Endothelial cell of umbilical vein (primary cell): Measurements from ENCODE around the gene DUSP19. TPM values are rescaled to one million over a fixed set of nuclear protein-coding genes. Genes with fewer than 3 reads are reported as not detected.

Source experiments
- BruUV-seq: library from RNA; stranded (reverse); fragments of 400-500 nt; replicated peaks from 2 replicates; lab custom pipeline; 2021; lab: Mats Ljungman, UMichigan
- CTCF ChIA-PET: fragments of 300-600, 350-600 bp; sonication (Branson Sonifier 250); formaldehyde crosslinking; loops from one replicate; lab custom pipeline; 2021; ENCODE audit warnings: antibody characterized with exemption, inconsistent platforms; lab: Charles Lee
- POLR2A ChIA-PET: fragments of 300-600, 350-600 bp; sonication (Branson Sonifier 250); formaldehyde crosslinking; loops from one replicate; lab custom pipeline; 2021; ENCODE audit warnings: antibody characterized with exemption, inconsistent platforms; lab: Charles Lee
- DNase-seq: peaks from one replicate; pipeline ENCODE4 v3.0.0-alpha.2; 2011; ENCODE audit warnings: low read depth, low spot score
- FAIRE-seq: peaks from 2 replicates; lab custom pipeline; 2011; peaks lifted over from hg19 to GRCh38; lab: Jason Lieb, UNC
- H2AFZ ChIP-seq: 2 replicates; pipeline ENCODE4 v1.6.0; 2012; ENCODE audit warnings: low read depth, low read length, control low read depth, inconsistent platforms
- H3K27ac ChIP-seq: 2 replicates; pipeline ENCODE4 v1.5.1; 2011; ENCODE audit warnings: low read depth, mild to moderate bottlenecking, control low read depth, low read length, moderate library complexity; ENCODE audit not compliant: insufficient read depth
- H3K27me3 ChIP-seq, 2 experiments: 2 replicates each; pipeline versions ENCODE4 v1.6.0 to v1.6.1; 2011; ENCODE audit warnings: low read length in 2 of 2, mixed read lengths in 1 of 2; ENCODE audit not compliant: control insufficient read depth in 2 of 2, insufficient read depth in 2 of 2
- H3K36me3 ChIP-seq, 2 experiments: 2 replicates in 1 of 2; 3 replicates in 1 of 2; pipeline ENCODE4 v1.5.1; 2011; ENCODE audit warnings: low read length in 2 of 2, mild to moderate bottlenecking in 1 of 2, moderate library complexity in 1 of 2; ENCODE audit not compliant: control insufficient read depth in 2 of 2, insufficient read depth in 2 of 2; ENCODE audit errors: extremely low read depth in 1 of 2
- H3K4me1 ChIP-seq: 3 replicates; pipeline ENCODE4 v1.5.1; 2011; ENCODE audit warnings: mild to moderate bottlenecking, low read length; ENCODE audit not compliant: control insufficient read depth, insufficient read depth; ENCODE audit errors: extremely low read depth
- H3K4me2 ChIP-seq: 2 replicates; pipeline ENCODE4 v1.6.1; 2011; ENCODE audit warnings: low read length, control low read depth, mixed read lengths; ENCODE audit not compliant: insufficient read depth
- H3K4me3 ChIP-seq, 3 experiments: fragments of 200-600 bp in 1 of 3; sonication (generic), shearing (Covaris generic) in 1 of 3; replicated peaks in 1 of 3; 2 replicates each; pipeline ENCODE4 v1.5.1; 2011 to 2016; ENCODE audit warnings: control low read depth in 3 of 3, low read length in 3 of 3, mild to moderate bottlenecking in 2 of 3, inconsistent platforms in 1 of 3, low read depth in 1 of 3, moderate library complexity in 1 of 3; ENCODE audit not compliant: insufficient read depth in 1 of 3
- H3K79me2 ChIP-seq: 2 replicates; pipeline ENCODE4 v1.6.0; 2012; ENCODE audit warnings: low read length, inconsistent platforms; ENCODE audit not compliant: control insufficient read depth, insufficient read depth
- H3K9ac ChIP-seq: replicated peaks from 2 replicates; pipeline ENCODE3; 2011; ENCODE audit warnings: low read length, control low read depth; ENCODE audit not compliant: insufficient read depth; ENCODE audit errors: extremely low read depth
- H3K9me1 ChIP-seq: replicated peaks from 3 replicates; pipeline ENCODE4 v1.6.0; 2011; ENCODE audit warnings: mild to moderate bottlenecking, low read length; ENCODE audit not compliant: control insufficient read depth, insufficient read depth; ENCODE audit errors: extremely low read depth
- H3K9me3 ChIP-seq: replicated peaks from 2 replicates; pipeline ENCODE4 v1.5.1; 2012; ENCODE audit warnings: low read length, inconsistent platforms; ENCODE audit not compliant: control insufficient read depth, insufficient read depth
- H4K20me1 ChIP-seq: replicated peaks from 2 replicates; pipeline ENCODE3; 2011; ENCODE audit warnings: mild to moderate bottlenecking, low read length; ENCODE audit not compliant: control insufficient read depth, insufficient read depth; ENCODE audit errors: extremely low read depth
- CTCF ChIP-seq, 2 donors: IDR thresholded peaks; 1 replicate in 1 of 2; 2 replicates in 1 of 2; pipeline ENCODE4 v1.5.1; 2011; ENCODE audit warnings: low read length in 2 of 2, mild to moderate bottlenecking in 2 of 2, moderate library complexity in 2 of 2, control low read depth in 1 of 2, inconsistent platforms in 1 of 2, low read depth in 1 of 2; ENCODE audit not compliant: insufficient read depth in 1 of 2; ENCODE audit errors: extremely low read depth in 1 of 2
- JUN ChIP-seq: IDR thresholded peaks from 2 replicates; pipeline ENCODE4 v1.6.1; 2011; ENCODE audit warnings: borderline replicate concordance, low read depth; ENCODE audit not compliant: insufficient read length, insufficient read depth
- MAX ChIP-seq: IDR thresholded peaks from 2 replicates; pipeline ENCODE4 v1.6.1; 2011; ENCODE audit not compliant: insufficient read depth, insufficient read length
- POLR2A ChIP-seq: IDR thresholded peaks from 2 replicates; pipeline ENCODE4 v1.6.1; 2012; ENCODE audit warnings: low read depth, mild to moderate bottlenecking, control low read depth, low read length
- dilution Hi-C: fragments of 300-500 bp; cut with MboI; formaldehyde crosslinking; loops from one replicate; pipeline ENCODE4 v1.15.0; 2019; ENCODE audit warnings: low sequenced_read_pairs; ENCODE audit not compliant: extremely low pct_ligation_motif_present
- intact Hi-C: fragments of 100-400 bp; cut with micrococcal nuclease; formaldehyde crosslinking; loops from one replicate; pipeline ENCODE4 v1.10.0; 2022
- polyA plus RNA-seq, 4 experiments: library from polyadenylated mRNA; depleted of rRNA in 3 of 4; stranded (reverse) in 3 of 4; unstranded in 1 of 4; fragments of >200 nt; gene quantifications; 2 replicates each; pipeline versions ENCODE4 v1.2.1 to v1.2.3, GENCODE V29; 2011 to 2012; ENCODE audit warnings: missing spikeins in 1 of 4
- total RNA-seq: library from RNA; stranded (reverse); gene quantifications from 2 replicates; pipeline ENCODE4 v1.2.3, GENCODE V29; 2021

The DUSP19 gene
- total and polyA plus RNA-seq, 2 donors (not counting 3 experiments of a cell fraction or from before 2014, with no cell fraction given), result 0.69 to 1.9 TPM

GRCh38 chr2:183063083-183063482, 15.5 kb upstream of the DUSP19 start:
- Histone ChIP-seq H3K9ac (no peak overlapping the region), H3K36me3 (no peaks in the 10 kb centered on the region)

More at GRCh38 chr2:183063083-183063482, 15.5 kb upstream of the DUSP19 start:
- intact Hi-C loops (no loop called here), dilution Hi-C loops (no loop called here)
- peaks cover 2 to 11% of the 10 kb centered on the region in 2 experiments for H3K27me3 ChIP-seq
- ChIA-PET CTCF (interaction anchor here (1.0 kb wide), 2 partner anchors 8 to 15 kb away, joined by 4 to 5 read pairs; partner anchors contain the start of gene DUSP19), POLR2A (no interaction called here)
- H3K4me2 ChIP-seq, result no peak overlapping the region
- TF ChIP-seq JUN, result peak; percentile 57
- TF ChIP-seq POLR2A, result no peak
- no peak for TF ChIP-seq MAX
- TF ChIP-seq CTCF (IDR thresholded peaks at IDR 0.05; ENCODE audit: extremely low read depth in 1 of 2, insufficient read depth in 1 of 2, low read depth in 1 of 2, low read length in 2 of 2), result no peak
- BruUV-seq, result no TSS peak
- H4K20me1 ChIP-seq, result no peaks in the 10 kb centered on the region
- DNase-seq, result peak; percentile 42
- no peak for FAIRE-seq
- peaks cover 7% of the 10 kb centered on the region for H3K4me1 ChIP-seq
- H2AFZ ChIP-seq, result no peak overlapping the region
- H3K9me3 ChIP-seq, result no peaks in the 10 kb centered on the region
- H3K27ac ChIP-seq, result no peak overlapping the region
- H3K79me2 ChIP-seq, result no peaks in the 10 kb centered on the region
- no peaks in the 10 kb centered on the region for H3K9me1 ChIP-seq
- H3K4me3 ChIP-seq, result no peak overlapping the region
